Trophoblast cell (in vitro differentiated cells and primary cell): ENCODE results near the gene CAPN9.
"Not testable (repeated sequence)": the region's sequence is repeated elsewhere in the genome, so short reads cannot be mapped to it uniquely, and the experiment has no call there.

ENCODE experiments used
- DNase-seq, 2 donors: peaks; one replicate each; pipeline ENCODE4 v3.0.0-alpha.2; 2016
- H2AFZ ChIP-seq: 2 replicates; pipeline ENCODE4 v1.6.1; 2013; ENCODE audit warnings: low read length, moderate library complexity, mild to moderate bottlenecking; ENCODE audit not compliant: insufficient read depth, poor library complexity
- H2AK5ac ChIP-seq: 2 replicates; pipeline ENCODE4 v1.6.1; 2013; ENCODE audit warnings: mild to moderate bottlenecking, low read length
- H2BK120ac ChIP-seq: 2 replicates; pipeline ENCODE4 v1.6.1; 2013; ENCODE audit warnings: low read length, mild to moderate bottlenecking, moderate library complexity; ENCODE audit not compliant: insufficient read depth, poor library complexity
- H2BK12ac ChIP-seq: 2 replicates; pipeline ENCODE4 v1.6.1; 2013; ENCODE audit warnings: mild to moderate bottlenecking, low read length, moderate library complexity
- H2BK5ac ChIP-seq: 2 replicates; pipeline ENCODE4 v1.6.1; 2013; ENCODE audit warnings: low read length, low read depth, moderate library complexity, mild to moderate bottlenecking; ENCODE audit not compliant: poor library complexity
- H3K14ac ChIP-seq: 2 replicates; pipeline ENCODE4 v1.6.1; 2013; ENCODE audit warnings: mild to moderate bottlenecking, low read length
- H3K18ac ChIP-seq: 2 replicates; pipeline ENCODE4 v1.6.1; 2013; ENCODE audit warnings: mild to moderate bottlenecking, low read length
- H3K23ac ChIP-seq: 2 replicates; pipeline ENCODE4 v1.6.1; 2013; ENCODE audit warnings: low read length
- H3K27ac ChIP-seq: 2 replicates; pipeline ENCODE4 v1.5.1; 2013; ENCODE audit warnings: low read depth, mild to moderate bottlenecking, inconsistent platforms, low read length, moderate library complexity
- H3K27me3 ChIP-seq: 2 replicates; pipeline ENCODE4 v1.6.1; 2013; ENCODE audit warnings: inconsistent platforms, mild to moderate bottlenecking, low read length, moderate library complexity; ENCODE audit not compliant: insufficient read depth
- H3K36me3 ChIP-seq, 2 experiments: 1 replicate in 1 of 2; 2 replicates in 1 of 2; pipeline ENCODE4 v1.6.1; 2013; ENCODE audit warnings: low read length in 2 of 2, mild to moderate bottlenecking in 2 of 2, moderate library complexity in 1 of 2; ENCODE audit not compliant: insufficient read depth in 2 of 2, control insufficient read depth in 1 of 2
- H3K4ac ChIP-seq: 2 replicates; pipeline ENCODE4 v1.6.1; 2013; ENCODE audit warnings: low read depth, mild to moderate bottlenecking, low read length, moderate library complexity
- H3K4me1 ChIP-seq, 2 experiments: 1 replicate in 1 of 2; 2 replicates in 1 of 2; pipeline ENCODE4 v1.6.1; 2013; ENCODE audit warnings: low read length in 2 of 2, mild to moderate bottlenecking in 2 of 2, moderate library complexity in 1 of 2; ENCODE audit not compliant: insufficient read depth in 2 of 2, control insufficient read depth in 1 of 2
- H3K4me2 ChIP-seq: 2 replicates; pipeline ENCODE4 v1.6.1; 2013; ENCODE audit warnings: inconsistent platforms, mild to moderate bottlenecking, low read length, moderate library complexity
- H3K4me3 ChIP-seq: 2 replicates; pipeline ENCODE4 v1.5.1; 2013; ENCODE audit warnings: mild to moderate bottlenecking, low read depth, low read length, inconsistent platforms
- H3K79me1 ChIP-seq: one replicate; pipeline ENCODE4 v1.6.1; 2013; ENCODE audit warnings: low read length
- H3K79me2 ChIP-seq: 2 replicates; pipeline ENCODE4 v1.6.1; 2013; ENCODE audit warnings: low read length, mild to moderate bottlenecking; ENCODE audit not compliant: control insufficient read depth, insufficient read depth, poor library complexity
- H3K9ac ChIP-seq: 2 replicates; pipeline ENCODE4 v1.6.1; 2013; ENCODE audit warnings: mild to moderate bottlenecking, low read length
- H3K9me3 ChIP-seq: 2 replicates; pipeline ENCODE4 v1.6.1; 2013; ENCODE audit warnings: low read depth, mild to moderate bottlenecking, control low read depth, inconsistent platforms, low read length; ENCODE audit not compliant: insufficient read depth
- H4K12ac ChIP-seq: 2 replicates; pipeline ENCODE4 v1.6.1; 2013; ENCODE audit warnings: low read depth, mild to moderate bottlenecking, low read length, moderate library complexity
- H4K8ac ChIP-seq: 2 replicates; pipeline ENCODE4 v1.6.1; 2013; ENCODE audit warnings: low read depth, mild to moderate bottlenecking, low read length, moderate library complexity
- H4K91ac ChIP-seq: one replicate; pipeline ENCODE4 v1.6.1; 2013; ENCODE audit warnings: low read depth, mild to moderate bottlenecking, low read length, moderate library complexity
- WGBS: extraction: QIAGEN DNeasy Blood & Tissue Kit; methylation state at CpG from one replicate; pipeline ENCODE4 v1.1.7; 2013; ENCODE audit warnings: missing lambda C conversion rate; ENCODE audit not compliant: insufficient read length, insufficient coverage; ENCODE audit errors: extremely low coverage; 5-methylcytosine and 5-hydroxymethylcytosine counted together

Gene CAPN9

DNA sequence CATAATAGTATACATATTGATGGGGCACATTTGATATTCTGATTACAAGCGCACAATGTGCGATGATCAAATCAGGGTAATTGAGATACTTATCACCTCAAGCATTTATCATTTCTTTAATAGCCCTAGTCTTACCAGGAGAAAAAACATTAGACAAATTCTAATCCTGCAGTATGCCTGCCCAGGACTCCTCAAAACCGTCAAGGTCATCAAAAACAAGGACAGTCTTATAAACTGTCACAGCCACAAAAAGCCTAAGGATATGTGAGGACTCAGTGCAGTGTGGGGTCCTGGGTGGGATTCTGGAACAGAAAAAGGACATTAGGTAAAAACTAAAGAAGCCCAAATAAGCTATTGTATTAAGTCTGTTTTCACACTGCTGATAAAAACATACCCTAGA lies 19.1 kb downstream of the CAPN9 start:
- Histone ChIP-seq H3K18ac (no peak overlapping the region), H2BK12ac (no peak overlapping the region), H4K12ac (no peak overlapping the region), H3K23ac (no peak overlapping the region), H3K79me1 (peaks cover 3% of the 10 kb centered on the region), H3K4me2 (no peak overlapping the region), H3K27ac (no peak overlapping the region), H2BK120ac (no peak overlapping the region), H2AFZ (no peak overlapping the region), H3K9ac (no peak overlapping the region), H4K8ac (no peak overlapping the region), H3K4me1 (peaks cover 5% of the 10 kb centered on the region in 2 experiments), H2BK5ac (no peak overlapping the region), H3K27me3 (no peaks in the 10 kb centered on the region), H3K4me3 (no peak overlapping the region), H2AK5ac (no peak overlapping the region), H3K36me3 (no peaks in the 10 kb centered on the region), H3K9me3 (peaks cover 5% of the 10 kb centered on the region), H4K91ac (no peak overlapping the region), H3K4ac (no peak overlapping the region), H3K79me2 (peaks cover 3% of the 10 kb centered on the region), H3K14ac (no peak overlapping the region)
- no CpG with 5 or more reads among the region's 3 CpGs for WGBS
- DNase-seq = no peak

DNA sequence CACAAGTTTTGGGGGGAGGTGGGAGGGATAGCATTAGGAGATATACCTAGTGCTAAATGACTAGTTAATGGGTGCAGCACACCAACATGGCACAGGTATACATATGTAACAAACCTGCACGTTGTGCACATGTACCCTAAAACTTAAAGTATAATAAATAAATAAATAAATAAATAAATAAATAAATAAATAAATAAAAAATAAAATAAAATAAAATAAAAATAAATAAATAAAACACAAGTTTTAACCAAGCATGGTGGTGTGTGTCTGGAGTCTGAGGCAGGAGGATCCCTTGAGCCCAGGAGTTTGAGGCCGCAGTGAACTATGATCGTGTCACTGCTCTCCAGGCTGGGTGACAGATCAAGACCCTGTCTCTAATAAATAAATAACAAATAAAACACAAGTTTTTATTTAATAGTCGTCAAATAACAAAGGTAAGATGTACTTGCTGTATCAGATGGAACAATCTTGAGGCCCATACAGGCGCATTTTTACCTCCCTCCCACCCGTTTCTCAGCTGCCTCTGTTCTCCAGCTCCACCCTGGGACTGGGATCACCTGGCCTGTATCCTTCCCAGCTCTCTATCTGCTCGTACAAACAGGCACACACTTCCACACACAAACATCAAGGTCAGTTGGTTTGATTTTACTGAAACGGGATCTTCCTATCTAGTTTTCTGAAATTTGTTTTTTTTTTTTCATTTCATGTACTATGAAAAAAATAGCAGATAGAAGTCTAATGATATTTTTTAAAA lies 20.8 kb downstream of the CAPN9 start:
- not testable (repeated sequence) for H3K4me2 ChIP-seq, H3K27ac ChIP-seq, H4K12ac ChIP-seq, H4K91ac ChIP-seq, H2BK5ac ChIP-seq, H3K9me3 ChIP-seq, H3K9ac ChIP-seq, H4K8ac ChIP-seq, H3K14ac ChIP-seq, H3K79me1 ChIP-seq, H2AFZ ChIP-seq, H3K4ac ChIP-seq, H3K36me3 ChIP-seq, H3K4me3 ChIP-seq, H3K18ac ChIP-seq, DNase-seq, H3K27me3 ChIP-seq, H2BK12ac ChIP-seq, H2AK5ac ChIP-seq, H2BK120ac ChIP-seq, H3K23ac ChIP-seq, H3K79me2 ChIP-seq
- no CpG with 5 or more reads among the region's 8 CpGs for WGBS
- H3K4me1 ChIP-seq = peaks cover 5 to 10% of the 10 kb centered on the region in 2 experiments

DNA sequence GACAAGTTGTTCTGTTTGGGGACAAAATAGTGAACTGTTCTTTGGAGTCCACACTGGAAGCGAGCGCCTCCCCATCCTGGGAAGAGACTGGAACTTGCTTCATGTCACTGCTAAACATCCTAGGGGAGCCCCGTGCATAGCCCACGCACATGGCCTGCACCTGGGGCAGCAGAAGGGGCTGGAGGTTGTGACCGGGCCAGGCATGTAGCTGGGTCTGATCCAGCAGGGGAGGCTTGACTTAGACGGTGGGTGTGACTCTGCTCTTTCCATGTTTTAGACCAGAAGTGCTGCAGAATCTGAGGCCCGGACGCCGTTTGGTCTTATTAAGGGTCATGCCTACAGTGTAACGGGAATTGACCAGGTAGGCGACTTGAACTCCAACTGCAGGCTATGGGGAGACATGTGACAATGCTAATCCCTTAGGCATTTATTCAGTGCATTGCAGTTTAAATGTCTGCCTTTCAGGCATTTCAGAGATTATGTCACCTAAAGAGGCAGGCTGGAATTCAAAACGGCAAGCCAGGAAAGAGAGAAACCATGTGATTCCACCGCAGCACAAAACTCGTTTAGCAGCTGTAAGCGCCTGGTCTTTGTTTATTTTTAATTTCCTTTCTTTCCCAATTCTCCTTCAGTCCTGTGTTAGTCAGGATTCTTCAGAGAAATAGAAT lies 21.8 kb downstream of the CAPN9 start:
- Histone ChIP-seq H3K4me2 (peak overlapping the region; percentile 15), H3K4ac (no peak overlapping the region), H2BK120ac (peak overlapping the region; percentile 8), H3K4me3 (no peak overlapping the region), H3K79me2 (peaks cover 3% of the 10 kb centered on the region), H3K36me3 (no peaks in the 10 kb centered on the region), H3K27ac (peak overlapping the region; percentile 46), H3K18ac (peak overlapping the region; percentile 16), H2BK5ac (no peak overlapping the region), H2AK5ac (no peak overlapping the region), H4K8ac (peak overlapping the region; percentile 21), H3K4me1 (peaks cover 5 to 10% of the 10 kb centered on the region in 2 experiments), H3K79me1 (peaks cover 3% of the 10 kb centered on the region), H4K91ac (peak overlapping the region; percentile 25), H4K12ac (peak overlapping the region; percentile 45), H3K27me3 (no peaks in the 10 kb centered on the region), H3K9ac (no peak overlapping the region), H3K14ac (peak overlapping the region; percentile 21), H2BK12ac (peak overlapping the region; percentile 21), H3K23ac (no peak overlapping the region), H3K9me3 (peaks cover 3% of the 10 kb centered on the region), H2AFZ (peak overlapping the region; percentile 56)
- no CpG with 5 or more reads among the region's 15 CpGs for WGBS
- peak; percentile 86 to 95 for DNase-seq

DNA sequence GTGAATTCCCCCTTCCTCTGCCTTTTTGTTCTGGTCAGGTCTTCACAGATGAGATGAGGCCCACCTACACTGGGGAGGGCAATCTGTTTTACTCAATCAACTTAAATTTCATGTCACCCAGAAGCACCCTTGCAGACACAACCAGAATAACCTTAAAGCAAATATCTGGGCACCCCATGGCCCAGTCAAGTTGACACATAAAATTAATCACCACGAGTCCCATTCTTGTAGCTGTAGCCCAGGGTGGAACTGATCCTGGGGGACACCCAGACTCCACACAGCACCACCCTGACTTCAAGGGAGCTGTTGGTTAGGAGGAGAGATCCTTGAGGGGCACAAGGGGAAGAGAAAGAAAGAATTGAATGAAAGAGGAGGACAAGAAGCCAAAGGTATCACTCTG lies 23.1 kb downstream of the CAPN9 start:
- no peak overlapping the region for H2BK5ac ChIP-seq
- no CpG with 5 or more reads among the region's 1 CpG for WGBS
- H3K4me2 ChIP-seq = no peak overlapping the region

More for the DNA sequence above, 23.1 kb downstream of the CAPN9 start:
- H3K9me3 ChIP-seq = peaks cover 3% of the 10 kb centered on the region
- no peak overlapping the region for H2BK120ac ChIP-seq
- no peak overlapping the region for H4K12ac ChIP-seq
- peaks cover 5 to 10% of the 10 kb centered on the region in 2 experiments for H3K4me1 ChIP-seq
- no peaks in the 10 kb centered on the region for H3K36me3 ChIP-seq
- H3K9ac ChIP-seq = no peak overlapping the region
- peaks cover 3% of the 10 kb centered on the region for H3K79me2 ChIP-seq
- no peak overlapping the region for H2BK12ac ChIP-seq
- no peak overlapping the region for H4K8ac ChIP-seq
- H3K27me3 ChIP-seq = no peaks in the 10 kb centered on the region
- no peak overlapping the region for H4K91ac ChIP-seq
- no peak overlapping the region for H3K27ac ChIP-seq
- H3K4ac ChIP-seq = no peak overlapping the region
- H3K79me1 ChIP-seq = peaks cover 3% of the 10 kb centered on the region
- no peak overlapping the region for H3K14ac ChIP-seq
- no peak overlapping the region for H3K4me3 ChIP-seq
- H3K23ac ChIP-seq = no peak overlapping the region
- no peak for DNase-seq
- H2AFZ ChIP-seq = no peak overlapping the region
- no peak overlapping the region for H2AK5ac ChIP-seq
- H3K18ac ChIP-seq = no peak overlapping the region
